Measurements from ENCODE around the gene DDI2.

DNA sequence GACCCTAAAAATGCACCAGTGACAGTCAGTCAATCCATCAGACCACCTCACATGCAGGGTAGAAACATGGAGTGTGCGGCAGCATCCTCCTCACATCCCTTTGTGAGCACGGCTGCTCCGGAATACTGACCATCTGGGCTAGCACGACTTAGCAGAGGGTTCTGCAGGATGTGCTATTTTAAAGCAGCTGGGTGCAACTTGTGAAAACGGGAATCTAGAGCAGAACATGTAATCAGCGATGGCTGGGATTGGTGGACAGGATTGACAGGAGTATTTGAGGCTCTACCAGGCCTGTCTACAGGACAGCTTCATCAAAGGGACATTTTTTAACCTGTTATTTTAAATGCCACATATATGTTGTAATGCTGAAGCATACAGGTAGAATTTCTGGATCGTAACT, 50.1 kb downstream of the DDI2 start:
- TF ChIP-seq EZH2 (IDR thresholded peaks at IDR 0.05; ENCODE audit: borderline replicate concordance, low read length) = no peak
- TF ChIP-seq, protein P1, sequence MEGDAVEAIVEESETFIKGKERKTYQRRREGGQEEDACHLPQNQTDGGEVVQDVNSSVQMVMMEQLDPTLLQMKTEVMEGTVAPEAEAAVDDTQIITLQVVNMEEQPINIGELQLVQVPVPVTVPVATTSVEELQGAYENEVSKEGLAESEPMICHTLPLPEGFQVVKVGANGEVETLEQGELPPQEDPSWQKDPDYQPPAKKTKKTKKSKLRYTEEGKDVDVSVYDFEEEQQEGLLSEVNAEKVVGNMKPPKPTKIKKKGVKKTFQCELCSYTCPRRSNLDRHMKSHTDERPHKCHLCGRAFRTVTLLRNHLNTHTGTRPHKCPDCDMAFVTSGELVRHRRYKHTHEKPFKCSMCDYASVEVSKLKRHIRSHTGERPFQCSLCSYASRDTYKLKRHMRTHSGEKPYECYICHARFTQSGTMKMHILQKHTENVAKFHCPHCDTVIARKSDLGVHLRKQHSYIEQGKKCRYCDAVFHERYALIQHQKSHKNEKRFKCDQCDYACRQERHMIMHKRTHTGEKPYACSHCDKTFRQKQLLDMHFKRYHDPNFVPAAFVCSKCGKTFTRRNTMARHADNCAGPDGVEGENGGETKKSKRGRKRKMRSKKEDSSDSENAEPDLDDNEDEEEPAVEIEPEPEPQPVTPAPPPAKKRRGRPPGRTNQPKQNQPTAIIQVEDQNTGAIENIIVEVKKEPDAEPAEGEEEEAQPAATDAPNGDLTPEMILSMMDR (conservative IDR thresholded peaks at IDR 0.05 in 1 of 2, IDR thresholded peaks at IDR 0.05 in 1 of 2; ENCODE audit: extremely low read depth in 1 of 2, insufficient read depth in 1 of 2, low read depth in 1 of 2, low read length in 2 of 2) = no peak

Measured in mammary epithelial cell (primary cell).